HFF-Myc (cell line): ENCODE measurements around the gene ZBTB24.

Source experiments
- DNase-seq: peaks from one replicate; pipeline ENCODE4 v3.0.0-alpha.2; 2011; ENCODE audit warnings: low read depth; ENCODE audit errors: extremely low read depth
- H3K4me3 ChIP-seq: replicated peaks from 2 replicates; pipeline ENCODE4 v1.5.1; 2011; ENCODE audit warnings: low read depth, mild to moderate bottlenecking, control low read depth, low read length
- TF ChIP-seq, protein P1 (sequence below): IDR thresholded peaks from 2 replicates; pipeline ENCODE4 v1.5.1; 2012; ENCODE audit warnings: mild to moderate bottlenecking, low read depth, low read length, control low read depth; ENCODE audit errors: missing control alignments

ZBTB24 gene

DNA sequence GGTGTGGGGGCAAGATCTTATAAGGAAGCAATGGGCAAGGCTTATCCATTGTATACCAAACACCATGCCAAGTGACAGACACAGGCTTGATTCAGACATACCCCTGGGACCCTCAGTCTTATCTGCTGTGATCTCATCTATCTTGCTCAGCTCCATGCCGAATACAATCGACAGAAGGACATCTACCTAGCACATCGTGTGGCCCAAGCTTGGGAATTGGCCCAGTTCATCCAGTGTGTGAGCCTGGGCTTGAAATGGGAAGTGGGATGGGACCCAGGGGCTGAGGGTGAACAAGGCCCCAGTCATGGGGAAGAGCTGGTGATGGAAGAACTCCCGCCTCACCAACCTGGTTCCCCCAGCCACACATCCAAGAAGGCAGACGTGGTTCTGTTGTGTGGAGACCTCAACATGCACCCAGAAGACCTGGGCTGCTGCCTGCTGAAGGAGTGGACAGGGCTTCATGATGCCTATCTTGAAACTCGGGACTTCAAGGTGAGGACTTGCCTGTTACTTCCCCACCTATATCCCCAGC is 40.6 kb downstream of the ZBTB24 start:
- no peak overlapping the region for H3K4me3 ChIP-seq
- no peak for DNase-seq
- TF ChIP-seq, protein P1, sequence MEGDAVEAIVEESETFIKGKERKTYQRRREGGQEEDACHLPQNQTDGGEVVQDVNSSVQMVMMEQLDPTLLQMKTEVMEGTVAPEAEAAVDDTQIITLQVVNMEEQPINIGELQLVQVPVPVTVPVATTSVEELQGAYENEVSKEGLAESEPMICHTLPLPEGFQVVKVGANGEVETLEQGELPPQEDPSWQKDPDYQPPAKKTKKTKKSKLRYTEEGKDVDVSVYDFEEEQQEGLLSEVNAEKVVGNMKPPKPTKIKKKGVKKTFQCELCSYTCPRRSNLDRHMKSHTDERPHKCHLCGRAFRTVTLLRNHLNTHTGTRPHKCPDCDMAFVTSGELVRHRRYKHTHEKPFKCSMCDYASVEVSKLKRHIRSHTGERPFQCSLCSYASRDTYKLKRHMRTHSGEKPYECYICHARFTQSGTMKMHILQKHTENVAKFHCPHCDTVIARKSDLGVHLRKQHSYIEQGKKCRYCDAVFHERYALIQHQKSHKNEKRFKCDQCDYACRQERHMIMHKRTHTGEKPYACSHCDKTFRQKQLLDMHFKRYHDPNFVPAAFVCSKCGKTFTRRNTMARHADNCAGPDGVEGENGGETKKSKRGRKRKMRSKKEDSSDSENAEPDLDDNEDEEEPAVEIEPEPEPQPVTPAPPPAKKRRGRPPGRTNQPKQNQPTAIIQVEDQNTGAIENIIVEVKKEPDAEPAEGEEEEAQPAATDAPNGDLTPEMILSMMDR: no peak

DNA sequence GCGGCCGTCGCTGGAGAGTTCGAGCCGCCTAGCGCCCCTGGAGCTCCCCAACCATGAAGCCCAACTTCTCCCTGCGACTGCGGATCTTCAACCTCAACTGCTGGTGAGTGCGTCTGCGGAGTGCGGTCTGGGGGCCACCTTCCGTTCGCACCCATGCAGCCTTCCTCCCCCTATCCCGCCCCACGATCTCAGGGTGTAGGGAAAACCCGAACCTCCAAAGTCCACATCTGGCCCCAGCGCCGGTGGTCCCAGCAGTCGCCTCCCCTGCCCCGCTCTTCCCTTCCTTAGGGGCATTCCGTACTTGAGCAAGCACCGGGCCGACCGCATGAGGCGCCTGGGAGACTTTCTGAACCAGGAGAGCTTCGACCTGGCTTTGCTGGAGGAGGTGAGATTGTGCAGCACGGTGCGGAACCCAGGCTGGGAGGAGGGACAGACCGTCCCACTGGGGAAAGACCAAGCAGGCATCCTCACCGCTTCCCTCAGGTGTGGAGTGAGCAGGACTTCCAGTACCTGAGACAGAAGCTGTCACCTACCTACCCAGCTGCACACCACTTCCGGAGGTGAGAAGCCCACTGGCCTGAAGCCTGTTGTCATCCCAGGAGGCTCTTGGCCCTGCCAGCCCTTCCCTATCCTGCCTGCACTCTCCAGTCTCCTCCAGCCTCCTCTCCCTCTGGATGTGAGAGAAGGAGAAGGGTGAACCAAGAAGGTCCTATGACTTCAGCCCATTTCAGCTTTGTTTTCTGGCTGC is 41.8 kb downstream of the ZBTB24 start:
- H3K4me3 ChIP-seq: peak overlapping the region; percentile 85
- DNase-seq: no peak
- TF ChIP-seq, protein P1: no peak

- H3K4me3 ChIP-seq: peak within 1 kb of the TSS; percentile 85
- peak; percentile 50 for DNase-seq
- TF ChIP-seq, protein P1: peak; percentile 37
Measured at GRCh38 chr6:109440331-109441068, 42.5 kb downstream of the ZBTB24 start, which contains the start of the genes PPIL6 and SMPD2. Gene PPIL6, minus strand, starts transcription at chr6:109440628. Its CDS starts 38 bp downstream, at chr6:109440590. Gene SMPD2, plus strand, starts transcription at chr6:109440724. Its CDS starts 398 bp downstream, at chr6:109441122.

GRCh38 chr6:109436041-109436440 is 47.0 kb downstream of the ZBTB24 start:
- H3K4me3 ChIP-seq: no peak overlapping the region
- TF ChIP-seq, protein P1: no peak
- DNase-seq: no peak

- TF ChIP-seq, protein P1: no peak
- no peak for DNase-seq
- H3K4me3 ChIP-seq: no peak overlapping the region
Measured at GRCh38 chr6:109434456-109434855, 48.6 kb downstream of the ZBTB24 start.

DNA sequence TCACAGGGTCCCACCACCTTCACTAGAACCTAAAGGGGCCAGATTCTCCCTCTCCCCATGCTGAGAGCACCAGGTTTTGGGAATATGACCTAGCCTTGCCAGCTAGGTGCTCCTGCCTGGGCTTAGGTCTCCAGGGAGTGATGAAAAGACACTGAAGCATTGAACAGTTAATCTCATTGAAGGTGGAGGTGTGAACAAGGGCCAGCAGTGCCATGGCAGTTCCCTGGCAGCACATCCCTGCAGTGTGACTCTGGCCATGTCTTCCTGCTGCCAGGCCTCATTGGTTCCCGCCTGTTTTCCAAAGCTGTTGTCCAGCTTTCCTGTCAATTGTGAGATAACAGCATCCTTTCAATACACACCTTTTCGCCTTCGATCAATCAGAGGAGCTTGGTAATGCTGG is 53.5 kb downstream of the ZBTB24 start:
- H3K4me3 ChIP-seq: no peak overlapping the region
- TF ChIP-seq, protein P1: no peak
- DNase-seq: no peak
